HepG2 (cell line): ENCODE measurements around the gene CEBPA. TPM values are rescaled to one million over a fixed set of nuclear protein-coding genes. Genes with fewer than 3 reads are reported as not detected.

Source experiments
- ATAC-seq: fragments of 200-7000 bp; cut with Tn5 transposase; 3 replicates; pipeline ENCODE4 v1.9.1; 2020; ENCODE audit warnings: mild to moderate bottlenecking, moderate library complexity
- BruUV-seq: library from RNA; stranded (reverse); fragments of 400-500 nt; replicated peaks from 2 replicates; lab custom pipeline; 2021; lab: Mats Ljungman, UMichigan
- CTCF ChIA-PET: fragments of 300-600 bp; formaldehyde crosslinking; extraction: SDS; loops from one replicate; lab custom pipeline; 2021; ENCODE audit warnings: low total read pairs, inconsistent platforms, low intra/inter-chr PET ratio; lab: Yijun Ruan, JAX
- POLR2A ChIA-PET: fragments of 350-600 bp; sonication (Branson Sonifier 250); formaldehyde crosslinking; loops from one replicate; lab custom pipeline; 2020; ENCODE audit warnings: antibody characterized with exemption, inconsistent platforms; lab: Yijun Ruan, JAX
- DNase-seq: peaks from one replicate; pipeline ENCODE4 v3.0.0-alpha.2; 2015; ENCODE audit warnings: low spot score
- FAIRE-seq: peaks from 3 replicates; lab custom pipeline; 2011; peaks lifted over from hg19 to GRCh38; lab: Jason Lieb, UNC
- H2AFZ ChIP-seq: one replicate; pipeline ENCODE4 v1.6.1; 2011; ENCODE audit warnings: low read length, inconsistent platforms
- H3K27ac ChIP-seq: fragments of 300-600 bp; 3 replicates; pipeline ENCODE4 v1.8.0; 2011; ENCODE audit warnings: mixed run types, mild to moderate bottlenecking, mixed read lengths, low read length, inconsistent platforms; ENCODE audit not compliant: insufficient read depth; ENCODE audit errors: extremely low read length
- H3K27me3 ChIP-seq, 2 experiments: fragments of 200-600 bp in 1 of 2; 2 replicates in 1 of 2; 3 replicates in 1 of 2; pipeline versions ENCODE4 v1.6.0 to v1.8.0; 2011; ENCODE audit warnings: low read length in 2 of 2, mild to moderate bottlenecking in 2 of 2, moderate library complexity in 2 of 2, inconsistent platforms in 1 of 2; ENCODE audit not compliant: insufficient read depth in 2 of 2, control insufficient read depth in 1 of 2
- H3K36me3 ChIP-seq, 2 experiments: fragments of 200-600 bp in 1 of 2; replicated peaks in 1 of 2; 2 replicates in 1 of 2; 3 replicates in 1 of 2; pipeline versions ENCODE4 v1.5.1 to v1.8.0; 2011; ENCODE audit warnings: low read length in 2 of 2, inconsistent platforms in 1 of 2; ENCODE audit not compliant: insufficient read depth in 2 of 2, control insufficient read depth in 1 of 2
- H3K4me1 ChIP-seq: 2 replicates; pipeline ENCODE4 v1.5.1; 2012; ENCODE audit warnings: low read length, inconsistent platforms; ENCODE audit not compliant: insufficient read depth
- H3K4me2 ChIP-seq: 2 replicates; pipeline ENCODE4 v1.6.0; 2011; ENCODE audit warnings: low read depth, low read length, inconsistent platforms
- H3K4me3 ChIP-seq, 3 experiments: fragments of 200-600 bp in 1 of 3; sonication (generic), shearing (Covaris generic) in 1 of 3; replicated peaks in 1 of 3; 2 replicates each; pipeline ENCODE4 v1.5.1; 2011 to 2016; ENCODE audit warnings: low read length in 3 of 3, inconsistent platforms in 2 of 3, low read depth in 2 of 3, mild to moderate bottlenecking in 2 of 3, control low read depth in 1 of 3, mixed read lengths in 1 of 3; ENCODE audit not compliant: insufficient read depth in 1 of 3
- H3K79me2 ChIP-seq: one replicate; pipeline ENCODE4 v1.6.1; 2011; ENCODE audit warnings: low read length, inconsistent platforms; ENCODE audit not compliant: insufficient read depth
- H3K9ac ChIP-seq: 2 replicates; pipeline ENCODE4 v1.6.0; 2011; ENCODE audit warnings: mild to moderate bottlenecking, low read depth, low read length, inconsistent platforms; ENCODE audit not compliant: insufficient read depth
- H3K9me3 ChIP-seq: 2 replicates; pipeline ENCODE4 v1.5.1; 2012; ENCODE audit warnings: mild to moderate bottlenecking, low read length
- H4K20me1 ChIP-seq: 2 replicates; pipeline ENCODE4 v1.6.0; 2011; ENCODE audit warnings: inconsistent platforms, mild to moderate bottlenecking, low read length, moderate library complexity; ENCODE audit not compliant: insufficient read depth
- AKNA ChIP-seq: sonication (generic); formaldehyde crosslinking; IDR thresholded peaks from 2 replicates; pipeline ENCODE4 v1.4.0; 2020; ENCODE audit warnings: missing genetic modification reagents, borderline replicate concordance
- GTF3A ChIP-seq: sonication (generic); formaldehyde crosslinking; conservative IDR thresholded peaks from 2 replicates; pipeline ENCODE4 v1.4.0; 2020; ENCODE audit warnings: mild to moderate bottlenecking, missing genetic modification reagents
- HNF4G ChIP-seq, 2 experiments: sonication (generic) in 1 of 2; formaldehyde crosslinking in 1 of 2; IDR thresholded peaks; 2 replicates each; pipeline versions ENCODE4 v1.4.0 to v1.6.1; 2011 to 2020; ENCODE audit warnings: borderline replicate concordance in 2 of 2, low read depth in 2 of 2, mild to moderate bottlenecking in 2 of 2, low read length in 1 of 2, missing genetic modification reagents in 1 of 2, moderate library complexity in 1 of 2
- RNF2 ChIP-seq: fragments of 450-650 bp; conservative IDR thresholded peaks from 2 replicates; pipeline ENCODE4 v1.6.1; 2016; ENCODE audit warnings: low read depth
- SNAPC2 ChIP-seq: sonication (generic); formaldehyde crosslinking; IDR thresholded peaks from 2 replicates; pipeline ENCODE4 v1.8.1; 2022; ENCODE audit warnings: mild to moderate bottlenecking, missing genetic modification reagents
- THAP11 ChIP-seq: IDR thresholded peaks from 2 replicates; pipeline ENCODE4 v1.6.1; 2016; ENCODE audit warnings: missing biosample characterization, missing genetic modification reagents
- ZBTB26 ChIP-seq: IDR thresholded peaks from 2 replicates; pipeline ENCODE4 v1.6.1; 2016; ENCODE audit warnings: missing compliant biosample characterization, missing genetic modification reagents, borderline replicate concordance
- ZBTB33 ChIP-seq: sonication (generic); formaldehyde crosslinking; IDR thresholded peaks from 2 replicates; pipeline ENCODE4 v1.4.0; 2020; ENCODE audit warnings: missing genetic modification reagents
- ZNF44 ChIP-seq: sonication (generic); formaldehyde crosslinking; IDR thresholded peaks from 2 replicates; pipeline ENCODE4 v1.5.1; 2020; ENCODE audit warnings: mild to moderate bottlenecking, missing genetic modification reagents
- ZNF446 ChIP-seq: sonication (generic); formaldehyde crosslinking; IDR thresholded peaks from 2 replicates; pipeline ENCODE4 v1.5.0; 2020; ENCODE audit warnings: mild to moderate bottlenecking, missing genetic modification reagents
- ZNF615 ChIP-seq: sonication (generic); formaldehyde crosslinking; IDR thresholded peaks from 2 replicates; pipeline ENCODE4 v1.5.0; 2020; ENCODE audit warnings: mild to moderate bottlenecking, missing genetic modification reagents, borderline replicate concordance
- ZNF619 ChIP-seq: sonication (generic); formaldehyde crosslinking; IDR thresholded peaks from 2 replicates; pipeline ENCODE4 v1.4.0; 2020; ENCODE audit warnings: mild to moderate bottlenecking, missing genetic modification reagents
- ZNF75D ChIP-seq: sonication (generic); formaldehyde crosslinking; IDR thresholded peaks from 2 replicates; pipeline ENCODE4 v1.8.1; 2023; ENCODE audit warnings: missing genetic modification reagents, mild to moderate bottlenecking, borderline replicate concordance
- WGBS: methylation state at CpG from one replicate; pipeline ENCODE4 v1.1.6; 2017; ENCODE audit warnings: low lambda C conversion rate; 5-methylcytosine and 5-hydroxymethylcytosine counted together
- in situ Hi-C: cut with HindIII; loops from 2 replicates; pipeline ENCODE4 v1.10.0; 2017; ENCODE audit warnings: low pct_unique_long_range_greater_than_20kb; ENCODE audit not compliant: extremely low pct_ligation_motif_present
- intact Hi-C: fragments of 100-400 bp; cut with micrococcal nuclease; formaldehyde crosslinking; loops from one replicate; pipeline ENCODE4 v1.10.0; 2022; ENCODE audit not compliant: unreplicated experiment
- polyA plus RNA-seq, 8 experiments: library from polyadenylated mRNA; depleted of rRNA in 3 of 8; stranded (reverse) in 7 of 8; unstranded in 1 of 8; fragments of >200 nt; fragmentation: Illumina TruSeq in 4 of 8; extraction: Trizol in 4 of 8; gene quantifications; 2 replicates each; pipeline versions ENCODE4 v1.2.1 to v1.2.3, GENCODE V29; 2011 to 2016; ENCODE audit warnings: low read depth in 4 of 8, missing spikeins in 1 of 8, mixed read lengths in 1 of 8; ENCODE audit not compliant: insufficient read depth in 1 of 8
- total RNA-seq, 5 experiments: library from RNA; depleted of rRNA; stranded (reverse); fragments of >200 nt; fragmentation: Illumina TruSeq; extraction: Trizol; gene quantifications; 2 replicates each; pipeline ENCODE4 v1.2.3, GENCODE V29; 2016; ENCODE audit warnings: low read depth in 1 of 5

The CEBPA gene
- total and polyA plus RNA-seq, 2 of the 13 experiments (the other 11 are each of a cell fraction or from before 2014, with no cell fraction given): 24.8 to 103 TPM

- H2AFZ ChIP-seq: no peak overlapping the region
- no peaks in the 10 kb centered on the region for H3K36me3 ChIP-seq
- in situ Hi-C loops: no loop called here
- H4K20me1 ChIP-seq: no peaks in the 10 kb centered on the region
- no peaks in the 10 kb centered on the region for H3K27me3 ChIP-seq
- H3K79me2 ChIP-seq: no peaks in the 10 kb centered on the region
- TF ChIP-seq ZNF615: no peak
- no peak for TF ChIP-seq ZNF75D
- TF ChIP-seq AKNA (CRISPR knock-in tag): no peak
- TF ChIP-seq GTF3A (CRISPR knock-in tag): no peak
- TF ChIP-seq SNAPC2 (CRISPR knock-in tag): no peak
- TF ChIP-seq RNF2: no peak
- TF ChIP-seq ZNF619 (CRISPR knock-in tag): no peak
- TF ChIP-seq ZNF446 (CRISPR knock-in tag): no peak
- TF ChIP-seq ZBTB26 (CRISPR knock-in tag): no peak
- TF ChIP-seq THAP11 (CRISPR knock-in tag): no peak
- TF ChIP-seq ZNF44 (CRISPR knock-in tag): no peak
- no peak for TF ChIP-seq HNF4G (IDR thresholded peaks at IDR 0.05; ENCODE audit: borderline replicate concordance, low read depth, low read length)
- no peak for TF ChIP-seq HNF4G (CRISPR knock-in tag; IDR thresholded peaks at IDR 0.05; ENCODE audit: borderline replicate concordance, low read depth)
- no peak for TF ChIP-seq ZBTB33 (CRISPR knock-in tag)
- no peak for ATAC-seq
- H3K4me3 ChIP-seq: no peak overlapping the region
- no peak overlapping the region for H3K27ac ChIP-seq
- H3K4me2 ChIP-seq: no peak overlapping the region
- H3K4me1 ChIP-seq: peaks cover 75% of the 10 kb centered on the region
- no peak for FAIRE-seq
- intact Hi-C loops: no loop called here
- POLR2A ChIA-PET: interaction anchor here (2.7 to 3.1 kb wide), 2 partner anchors 8 to 16 kb away, joined by 17 to 30 read pairs; no protein-coding TSS in a partner anchor
- no peak overlapping the region for H3K9ac ChIP-seq
- H3K9me3 ChIP-seq: peaks cover 3% of the 10 kb centered on the region; the same call in 1 of the 2 replicates
- BruUV-seq: no TSS peak
- 94% methylated on average over 6 of the region's 6 CpGs for WGBS
- DNase-seq: no peak
- CTCF ChIA-PET: no interaction called here
These were observed 18.7 kb downstream of the CEBPA start for GRCh38 chr19:33283589-33283988.
